IPS DF 4.7 (cell line): Measurements from ENCODE around the gene FBXL13.
"Not testable (repeated sequence)": the region's sequence is repeated elsewhere in the genome, so short reads cannot be mapped to it uniquely, and the experiment has no call there.

ENCODE experiments used
- DNase-seq: peaks from one replicate; pipeline ENCODE4 v3.0.0-alpha.2; 2013; ENCODE audit warnings: low spot score; ENCODE audit errors: extremely low read depth

FBXL13 gene

DNA sequence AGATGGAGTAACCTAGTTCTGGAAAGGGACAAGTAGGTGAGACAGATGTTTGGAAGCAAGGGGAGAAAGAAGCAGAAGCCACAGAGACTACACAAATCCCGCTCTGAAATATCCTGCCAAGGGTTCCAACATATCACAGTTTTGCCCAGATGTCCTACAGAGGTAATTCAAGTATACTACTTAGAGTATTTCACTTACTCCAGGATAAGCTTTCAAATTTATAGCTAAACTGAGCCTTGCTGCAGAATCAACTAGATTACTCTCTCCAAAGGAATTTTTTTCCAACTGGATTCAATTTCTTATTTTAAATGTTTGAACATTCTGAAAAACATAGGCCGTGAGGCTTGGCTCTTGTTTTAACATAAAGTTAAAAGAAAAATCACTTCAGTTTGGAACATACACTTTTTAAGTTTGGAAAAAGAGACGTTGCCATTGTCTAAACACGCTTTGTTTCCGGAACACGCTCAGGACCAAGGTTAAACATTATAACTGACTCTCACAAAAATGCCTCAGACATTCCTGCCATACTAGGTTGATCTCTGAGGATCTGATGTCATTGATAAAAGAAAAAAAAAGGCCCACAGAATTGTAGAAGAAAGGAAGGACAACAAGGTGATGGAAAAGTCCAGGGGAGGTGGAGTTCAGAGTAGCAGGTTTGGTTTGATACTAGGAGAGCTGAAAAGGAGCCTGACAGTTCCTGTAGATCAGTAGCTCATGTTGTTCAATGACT lies 251.0 kb downstream of the FBXL13 start:
- no peak for DNase-seq

DNA sequence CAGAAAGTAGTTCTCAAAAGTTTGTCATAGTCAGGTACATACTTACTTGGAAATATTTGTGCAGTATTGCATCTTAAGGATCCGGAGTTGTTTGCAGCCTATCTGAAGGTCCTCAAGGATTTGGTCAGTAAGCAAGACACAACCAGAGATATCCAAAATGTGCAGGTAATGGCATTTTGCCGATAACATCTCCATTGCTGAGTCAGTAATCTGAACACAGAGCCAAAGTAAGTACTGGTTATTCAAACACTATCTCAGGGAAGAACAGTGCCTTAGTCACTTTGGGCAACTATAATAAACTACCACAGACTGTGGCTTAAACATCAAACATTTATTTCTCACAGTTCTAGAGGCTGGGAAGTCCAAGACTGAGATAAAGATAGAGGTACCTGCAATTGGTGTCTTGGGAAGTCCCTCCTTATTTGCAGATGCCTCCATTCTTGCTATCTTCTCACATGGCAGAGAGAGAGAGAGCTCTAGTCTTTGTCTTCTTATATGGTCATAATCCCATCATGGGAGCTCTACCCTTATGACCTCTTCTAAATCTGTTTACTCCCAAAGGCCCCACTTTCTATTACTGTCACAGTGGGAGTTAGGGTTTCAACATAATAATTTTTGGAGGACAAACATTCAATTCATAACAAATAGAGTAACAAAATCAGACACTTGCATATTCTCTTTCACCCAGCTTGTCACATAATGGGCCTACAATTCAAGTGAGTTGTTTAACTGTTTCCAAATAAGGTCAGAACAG lies 252.4 kb downstream of the FBXL13 start:
- no peak for DNase-seq

DNA sequence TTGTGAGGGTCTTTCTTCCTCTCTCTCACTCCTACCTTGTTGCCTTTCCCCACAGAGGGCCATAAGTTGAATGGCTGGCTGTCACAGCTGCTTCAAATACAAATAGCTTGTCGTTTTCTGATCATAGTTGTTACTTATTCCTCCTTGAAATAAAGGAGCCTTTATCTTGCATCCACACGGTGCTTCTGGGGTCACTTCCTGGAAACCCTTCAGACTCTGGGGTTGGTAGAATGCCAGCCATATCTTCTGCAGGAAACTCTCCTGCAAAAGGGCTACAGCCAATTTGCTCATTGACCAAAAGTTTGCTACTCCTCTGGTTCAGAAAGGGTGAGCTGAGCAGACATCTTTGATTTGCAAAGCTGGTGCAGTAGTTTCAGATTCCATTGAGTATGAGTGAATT lies 255.4 kb downstream of the FBXL13 start:
- no peak for DNase-seq

DNA sequence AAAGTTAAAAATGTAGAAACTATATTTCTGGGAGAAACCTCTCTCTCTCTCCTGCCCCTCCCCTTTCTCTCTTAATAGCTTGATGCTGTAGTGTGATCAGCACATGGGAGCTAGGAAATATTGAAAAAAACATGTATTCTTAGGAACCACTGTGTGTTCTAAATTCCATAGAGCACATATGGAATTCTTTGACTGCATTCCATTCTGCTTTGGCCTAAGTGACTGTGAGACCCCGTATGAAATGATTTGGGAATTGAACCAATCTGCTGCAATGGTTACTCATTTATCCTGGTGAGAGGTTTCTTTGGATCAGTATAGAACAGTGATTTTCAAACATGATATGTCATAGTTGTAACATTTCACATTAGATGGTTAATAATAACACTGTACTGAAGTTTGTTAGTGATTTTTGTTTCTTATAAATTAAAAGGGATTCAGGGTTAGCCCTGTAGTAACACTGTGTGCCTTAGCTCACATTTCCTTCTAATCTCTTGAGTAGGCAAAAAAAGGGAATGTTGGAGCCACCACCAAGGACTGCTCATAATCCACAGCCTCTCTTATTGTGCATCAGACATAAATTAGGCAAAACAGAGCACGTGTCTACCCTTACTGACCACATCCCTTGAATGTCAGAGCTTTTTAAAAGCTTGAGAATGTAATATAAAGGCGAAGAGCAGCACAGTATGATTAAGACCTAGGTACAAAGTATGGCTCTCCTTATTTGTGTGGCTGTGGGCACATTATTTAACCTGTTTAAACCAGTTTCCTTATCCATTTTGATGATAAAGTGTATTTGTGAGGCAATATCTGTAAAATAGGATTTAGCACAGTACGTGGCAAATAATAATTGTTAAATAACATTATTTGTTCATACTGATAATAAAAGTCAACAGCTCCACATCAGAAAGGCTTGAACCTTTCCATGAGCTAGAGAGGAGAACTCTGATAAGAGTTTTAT lies 256.7 kb downstream of the FBXL13 start:
- DNase-seq: no peak

DNA sequence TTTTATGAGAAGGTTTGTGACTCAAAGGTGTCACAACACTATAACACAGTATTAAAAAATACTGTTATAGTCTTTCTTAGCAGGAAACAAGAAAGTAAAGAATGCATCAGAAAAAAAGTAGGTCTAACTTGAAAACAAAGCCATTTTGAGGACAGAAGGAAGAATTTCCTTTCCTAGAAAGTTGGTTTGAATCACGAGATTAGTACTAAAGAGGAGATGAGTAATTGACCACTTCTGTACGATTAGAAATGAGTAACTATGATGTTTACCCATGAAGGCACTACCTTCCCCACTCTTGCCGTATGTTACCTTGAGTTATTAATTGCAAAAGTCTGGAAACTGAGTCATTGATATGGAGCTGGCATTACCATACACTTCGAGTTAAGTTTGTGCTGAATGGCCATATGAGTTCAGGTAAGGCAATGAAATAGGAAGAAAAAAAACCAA lies 260.5 kb downstream of the FBXL13 start:
- DNase-seq: no peak

DNA sequence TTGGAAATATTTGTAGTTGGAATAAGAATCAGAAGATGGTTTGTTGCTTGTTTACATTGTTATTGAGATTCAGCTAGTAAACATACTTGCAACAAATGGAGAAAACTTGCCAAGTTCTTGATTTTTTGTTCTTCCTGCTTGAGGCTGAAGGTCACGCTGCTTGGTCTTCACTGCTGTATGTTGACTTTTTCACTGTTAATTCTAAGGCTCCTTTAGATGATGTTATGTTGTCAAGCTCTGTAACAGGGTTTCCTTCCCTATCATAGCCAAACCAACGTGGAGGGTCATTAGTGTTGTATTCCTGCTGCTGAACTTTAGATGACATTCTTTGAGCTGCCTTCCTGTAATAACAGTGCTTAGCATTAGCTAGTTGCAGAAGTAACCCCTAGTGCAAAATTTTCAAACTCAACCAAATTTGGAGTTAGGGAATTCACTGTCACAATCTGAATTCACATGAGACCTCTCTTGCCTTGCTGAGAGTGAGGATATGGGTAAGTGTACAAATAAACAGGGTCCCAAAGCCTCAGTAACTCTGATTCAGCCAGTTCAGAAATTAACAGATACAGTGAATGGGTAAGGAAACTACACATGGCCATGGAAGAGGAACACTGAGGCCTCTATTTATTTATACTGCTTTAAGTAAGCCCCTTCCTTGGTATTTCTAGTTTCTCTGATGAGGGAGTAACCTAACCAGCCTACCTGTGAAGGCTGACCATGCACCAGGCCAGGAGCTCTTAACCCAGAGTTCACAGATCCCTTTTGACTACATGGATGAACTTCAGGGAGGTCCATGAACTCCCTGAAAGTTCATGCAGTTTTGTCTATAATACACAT lies 261.2 kb downstream of the FBXL13 start:
- DNase-seq: no peak

DNA sequence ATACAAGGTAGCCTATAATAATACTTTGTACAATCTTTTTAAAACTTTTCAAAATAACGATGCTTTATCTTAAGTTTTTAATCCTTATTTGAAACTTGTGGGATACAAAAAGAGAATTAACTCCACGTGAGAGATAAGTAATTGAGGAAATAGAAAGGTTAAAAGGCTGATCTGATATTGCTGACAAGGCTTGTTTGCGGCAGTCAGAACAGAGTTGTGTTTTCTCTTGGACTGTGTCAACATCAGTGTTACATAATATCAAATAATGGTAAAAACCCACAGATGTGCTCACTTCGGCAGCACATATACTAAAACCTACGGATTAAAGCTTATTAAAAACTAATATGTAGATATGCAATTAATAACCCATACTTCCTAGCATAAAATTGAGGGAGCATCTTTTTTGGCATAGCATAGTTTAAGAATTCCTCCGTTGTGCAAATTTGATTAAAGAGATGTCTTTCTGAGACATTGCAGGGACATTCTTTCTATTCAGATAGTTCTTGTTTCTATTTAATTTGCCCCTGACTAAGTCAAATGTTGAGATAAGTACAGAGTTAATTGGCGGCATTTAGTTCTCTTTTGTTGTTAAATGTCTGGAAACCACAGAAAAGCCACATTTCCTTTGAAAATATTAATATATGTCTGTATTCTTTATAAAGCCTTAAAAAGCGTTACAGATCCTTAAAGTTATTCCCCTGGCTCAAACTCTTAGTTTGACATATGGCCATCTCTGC lies 262.5 kb downstream of the FBXL13 start:
- no peak for DNase-seq

DNA sequence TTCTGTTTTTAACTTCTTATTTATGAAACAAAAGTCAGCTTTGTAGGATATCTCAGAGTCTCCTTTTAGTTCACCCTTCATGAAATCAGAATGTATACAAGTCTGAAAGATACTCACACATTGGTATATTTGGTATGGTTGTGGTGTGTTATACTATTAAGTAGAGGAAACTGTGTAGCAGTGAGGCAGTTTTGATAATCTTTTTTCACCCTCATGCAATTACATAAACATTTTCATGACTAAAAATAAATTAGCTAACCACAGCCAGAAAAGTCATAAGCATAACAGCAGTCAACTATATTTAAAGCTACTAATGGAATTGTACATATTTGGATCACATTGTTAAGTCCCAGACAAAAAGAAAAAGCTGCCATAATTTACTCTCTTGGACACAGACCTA lies 263.7 kb downstream of the FBXL13 start:
- DNase-seq: no peak

DNA sequence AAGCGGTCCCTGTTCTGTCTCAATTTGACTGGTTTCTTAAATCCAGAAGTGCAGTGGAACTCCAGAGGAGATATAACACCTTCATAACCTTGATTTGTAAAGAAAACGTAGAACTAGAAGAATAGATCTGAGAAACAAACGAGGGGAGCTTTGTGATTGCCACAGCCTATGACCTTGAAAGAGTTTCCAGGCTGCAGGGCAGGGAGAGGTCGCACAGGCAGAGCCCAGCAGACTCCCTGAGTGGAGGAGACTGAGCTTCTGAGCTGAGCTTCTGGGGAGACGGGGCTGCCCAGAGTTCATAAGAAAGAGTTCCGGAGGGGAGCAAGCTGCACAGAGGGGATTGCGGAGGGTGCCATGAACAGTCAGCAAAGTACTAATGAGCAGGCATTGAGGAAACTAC lies 268.0 kb downstream of the FBXL13 start:
- no peak for DNase-seq

DNA sequence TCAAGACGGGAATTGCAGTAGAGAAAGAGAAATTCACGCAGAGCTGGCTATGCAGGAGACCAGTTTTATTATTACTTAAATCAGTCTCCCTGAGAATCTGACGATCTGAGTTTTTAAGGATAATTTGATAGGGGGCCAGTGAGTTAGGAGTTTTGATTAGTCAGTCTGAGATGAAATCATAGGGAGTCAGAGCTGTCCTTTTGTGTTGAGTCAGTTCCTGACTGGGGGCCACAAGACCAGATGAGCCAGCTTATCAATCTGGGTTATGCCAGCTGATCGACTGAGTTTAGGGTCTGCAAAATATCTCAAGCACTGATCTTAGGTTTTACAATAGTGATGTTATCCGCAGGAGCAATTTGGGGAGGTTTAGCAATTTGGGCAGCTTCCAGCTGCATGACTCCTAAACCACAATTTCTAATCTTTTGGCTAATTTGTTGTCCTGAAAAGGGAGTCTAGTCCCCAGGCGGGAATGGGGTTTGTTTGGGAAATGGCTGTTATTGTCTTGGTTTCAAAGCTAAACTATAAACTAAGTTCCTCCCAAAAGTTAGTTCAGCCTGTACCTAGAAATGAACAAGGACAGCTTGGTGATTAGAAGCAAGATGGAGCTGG lies 278.5 kb downstream of the FBXL13 start:
- DNase-seq: not testable (repeated sequence)

DNA sequence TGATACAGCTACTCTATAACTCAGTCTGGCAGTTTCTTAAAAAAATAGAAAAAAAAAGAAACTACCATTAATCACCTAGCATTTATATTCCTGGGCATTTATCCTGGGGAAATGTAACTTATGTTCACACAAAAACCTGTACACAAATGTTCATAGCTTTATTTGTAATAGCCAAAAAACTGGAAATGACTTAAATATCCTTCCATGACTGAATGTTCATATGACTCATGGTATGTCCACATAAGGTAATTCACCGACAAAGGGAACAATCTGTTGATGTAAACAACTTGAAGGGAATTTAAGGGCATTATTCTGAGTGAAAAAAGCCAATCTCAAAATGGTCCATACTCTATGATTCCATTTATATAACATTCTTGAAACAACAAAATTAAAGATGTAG lies 280.0 kb downstream of the FBXL13 start:
- DNase-seq: not testable (repeated sequence)

DNA sequence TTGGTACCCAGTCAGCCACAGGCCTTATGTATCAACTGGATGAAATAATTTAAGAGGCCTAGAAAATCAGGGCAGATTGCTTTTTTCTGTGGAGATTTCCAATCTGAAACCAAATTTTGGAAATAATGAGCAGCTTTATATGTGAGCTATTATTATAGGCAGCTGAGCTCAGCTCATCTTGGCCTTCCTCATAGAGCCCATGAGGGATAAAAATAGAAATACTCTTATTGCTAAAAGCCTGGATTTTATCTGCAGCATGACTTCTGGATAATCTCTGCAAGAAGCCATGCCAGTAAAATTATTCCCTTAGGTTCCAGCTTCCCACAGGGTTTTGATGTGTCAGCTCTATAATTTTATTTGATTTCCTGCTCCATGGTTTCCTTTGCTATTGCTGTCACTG lies 282.8 kb downstream of the FBXL13 start:
- not testable (repeated sequence) for DNase-seq

DNA sequence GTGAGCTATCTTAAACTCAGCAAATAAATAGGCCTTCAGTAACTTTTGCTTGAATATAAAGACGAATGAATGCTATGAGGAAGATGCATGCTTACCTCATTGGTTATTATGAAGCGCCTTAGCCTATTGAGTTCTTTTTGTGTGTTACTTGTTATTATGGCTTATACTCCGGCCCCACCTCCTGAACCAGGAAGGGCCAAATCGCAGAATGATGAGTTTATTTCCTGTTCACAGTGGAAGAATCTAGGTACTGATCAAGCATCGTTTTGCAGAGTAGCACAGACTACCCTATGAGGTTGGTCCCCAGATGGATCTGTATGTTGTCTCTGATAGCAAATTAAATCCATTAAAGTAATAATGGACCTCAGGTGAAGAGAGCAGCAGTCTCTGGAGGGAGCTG lies 283.2 kb downstream of the FBXL13 start:
- DNase-seq: not testable (repeated sequence)

DNA sequence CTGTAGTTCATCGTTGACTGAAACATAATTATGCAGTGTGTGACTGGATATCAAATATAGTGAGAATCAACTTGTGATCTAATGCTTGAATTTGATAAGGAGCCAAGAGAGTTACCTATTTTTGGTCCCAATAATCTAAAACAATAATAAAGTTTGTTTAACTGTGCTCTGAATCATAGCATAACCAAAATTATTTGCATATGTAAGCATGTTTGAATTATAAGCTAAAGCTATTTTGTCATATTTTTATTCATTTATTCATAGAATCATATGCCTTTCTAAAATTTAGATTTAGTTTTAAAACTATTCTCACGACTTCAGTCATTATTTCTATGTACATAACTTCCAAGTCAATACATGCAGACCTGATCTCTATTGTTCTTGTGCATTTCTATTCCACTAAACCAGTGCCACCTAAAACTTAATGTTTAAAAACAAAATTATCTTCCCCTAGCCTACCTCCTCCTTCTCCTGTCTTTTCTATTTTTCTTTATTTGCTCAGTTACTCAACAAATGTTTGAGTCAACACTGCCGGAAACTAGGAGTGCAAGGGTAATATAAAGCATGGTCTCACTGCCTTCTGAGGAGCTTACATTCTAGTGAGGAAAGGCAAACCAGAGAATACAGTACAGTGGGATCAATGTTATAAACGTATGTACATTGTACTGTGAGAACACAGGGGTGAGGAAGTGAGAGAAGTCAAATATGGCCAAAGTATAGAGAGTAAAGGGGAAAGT lies 284.1 kb downstream of the FBXL13 start:
- DNase-seq: not testable (repeated sequence)

DNA sequence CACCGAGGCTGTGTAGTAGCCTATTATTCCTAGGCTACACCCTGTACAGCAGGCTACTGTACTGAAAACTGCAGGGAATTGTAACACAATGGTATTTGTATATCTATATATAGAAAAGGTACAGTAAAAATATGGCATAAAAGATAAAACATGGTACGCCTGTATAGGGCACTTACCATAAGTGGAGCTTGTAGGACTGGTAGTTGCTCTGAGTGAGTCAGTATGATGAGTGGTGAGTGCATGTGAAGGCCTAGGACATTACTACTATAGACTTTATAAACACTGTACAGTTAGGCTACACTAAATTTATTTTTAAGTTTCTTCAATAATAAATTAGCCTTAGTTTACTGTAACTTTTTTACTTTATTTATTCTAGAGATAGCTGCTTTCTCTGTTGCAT lies 285.8 kb downstream of the FBXL13 start:
- DNase-seq: not testable (repeated sequence)

DNA sequence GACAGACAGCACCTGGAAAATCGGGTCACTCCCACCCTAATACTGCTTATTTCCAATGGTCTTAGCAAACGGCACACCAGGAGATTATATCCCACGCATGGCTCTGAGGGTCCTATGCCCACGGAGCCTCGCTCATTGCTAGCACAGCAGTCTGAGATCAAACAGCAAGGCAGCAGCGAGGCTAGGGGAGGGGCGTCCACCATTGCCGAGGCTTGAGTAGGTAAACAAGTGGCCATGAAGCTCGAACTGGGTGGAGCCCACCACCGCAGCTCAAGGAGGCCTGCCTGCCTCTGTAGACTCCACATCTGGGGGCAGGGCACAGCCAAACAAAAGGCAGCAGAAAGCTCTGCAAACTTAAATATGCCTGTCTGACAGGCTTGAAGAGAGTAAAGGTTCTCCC lies 293.7 kb downstream of the FBXL13 start:
- not testable (repeated sequence) for DNase-seq

DNA sequence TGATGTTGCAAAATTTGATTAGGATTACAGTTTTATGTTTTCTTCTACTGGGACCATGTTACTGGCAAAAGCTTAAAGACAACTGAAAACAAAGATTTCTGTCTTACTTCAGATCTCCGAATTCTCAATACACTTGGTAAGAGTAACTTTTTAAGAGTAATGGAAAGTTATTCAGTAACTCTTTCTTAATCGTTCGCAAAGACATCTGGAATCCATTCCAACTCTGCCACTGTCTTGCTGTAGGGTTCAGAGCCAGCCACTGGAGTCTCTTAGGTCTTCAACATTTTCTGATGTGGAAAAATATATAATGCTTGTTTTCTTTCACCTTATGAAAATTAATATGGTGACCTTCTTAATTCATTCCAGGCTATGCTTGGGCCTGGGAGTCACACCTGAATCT lies 295.9 kb downstream of the FBXL13 start:
- DNase-seq: not testable (repeated sequence)

DNA sequence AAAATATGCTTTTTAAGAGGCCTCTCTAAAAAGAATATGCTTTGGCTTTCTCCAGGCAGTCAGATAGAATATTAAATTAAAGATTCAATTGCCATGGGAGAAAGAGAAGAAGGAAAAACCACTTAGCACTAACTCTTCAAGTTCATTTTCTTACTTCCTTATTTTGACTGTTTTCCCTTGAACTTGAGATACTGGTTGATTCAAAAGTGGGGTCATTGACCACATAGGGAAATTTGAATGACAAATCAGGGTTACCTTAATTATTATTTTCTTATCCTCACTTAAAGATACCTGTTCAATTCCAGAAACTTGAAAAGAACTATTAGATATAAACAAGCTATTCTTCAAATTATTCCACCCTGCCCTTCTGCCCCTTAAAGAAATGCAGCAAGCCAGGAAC lies 298.4 kb downstream of the FBXL13 start:
- not testable (repeated sequence) for DNase-seq

DNA sequence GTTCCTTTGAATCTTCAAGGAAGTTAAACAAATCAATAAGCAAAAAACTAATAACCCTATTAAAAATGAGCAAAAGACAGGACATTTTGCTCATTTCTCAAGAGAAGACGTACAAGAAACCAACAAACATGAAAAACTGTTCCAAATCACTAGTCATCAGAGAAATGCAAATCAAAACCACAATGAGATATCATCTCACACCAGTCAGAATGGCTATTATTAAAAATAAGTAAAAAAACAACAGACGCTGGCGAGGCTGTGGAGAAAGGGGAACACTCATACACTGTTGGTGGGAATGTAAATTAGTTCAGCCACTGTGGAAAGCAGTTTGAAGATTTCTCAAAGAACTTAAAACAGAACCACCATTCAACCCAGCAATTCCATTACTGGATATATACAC lies 304.1 kb downstream of the FBXL13 start:
- not testable (repeated sequence) for DNase-seq
